Stimulated activated CD8-positive, alpha-beta memory T cell treated with anti-CD3 and anti-CD28 coated beads, Interleukin-4, amount 100 ng/mL, for 1 hour (primary cell): Measurements from ENCODE around the gene SIPA1L2.

Experiments used
- DNase-seq, 2 donors: peaks; one replicate each; pipeline ENCODE4 v3.0.0-alpha.2; 2020; ENCODE audit warnings: low read depth in 2 of 2, low spot score in 1 of 2

SIPA1L2 gene

GRCh38 chr1:232593717-232594502 lies 36.0 kb downstream of the SIPA1L2 start:
- DNase-seq = no peak

GRCh38 chr1:232591344-232591743 lies 38.6 kb downstream of the SIPA1L2 start:
- no peak for DNase-seq

GRCh38 chr1:232590744-232591082 lies 39.2 kb downstream of the SIPA1L2 start:
- no peak for DNase-seq

GRCh38 chr1:232589812-232590743 lies 39.9 kb downstream of the SIPA1L2 start:
- no peak for DNase-seq

- DNase-seq = no peak
Observed at GRCh38 chr1:232589111-232589811, 40.7 kb downstream of the SIPA1L2 start.

GRCh38 chr1:232587141-232588008 lies 42.6 kb downstream of the SIPA1L2 start:
- DNase-seq = no peak

GRCh38 chr1:232586679-232587078 lies 43.3 kb downstream of the SIPA1L2 start:
- DNase-seq = no peak

- no peak for DNase-seq
Observed at GRCh38 chr1:232585486-232585885, 44.4 kb downstream of the SIPA1L2 start.

GRCh38 chr1:232581932-232582331 lies 48.0 kb downstream of the SIPA1L2 start:
- no peak for DNase-seq
